ACHN (cell line): ENCODE measurements around the gene HCFC1R1.
A peak's percentile ranks its signal among the peaks of the same experiment; 100 is the strongest.

Experiments
- DNase-seq: peaks from one replicate; pipeline ENCODE4 v3.0.0-alpha.2; 2015
- in situ Hi-C: cut with HindIII; loops from 2 replicates; pipeline ENCODE4 v1.10.0; 2017; ENCODE audit warnings: low sequenced_read_pairs, low pct_ligation_motif_present, low pct_unique_long_range_greater_than_20kb

Gene HCFC1R1

DNA sequence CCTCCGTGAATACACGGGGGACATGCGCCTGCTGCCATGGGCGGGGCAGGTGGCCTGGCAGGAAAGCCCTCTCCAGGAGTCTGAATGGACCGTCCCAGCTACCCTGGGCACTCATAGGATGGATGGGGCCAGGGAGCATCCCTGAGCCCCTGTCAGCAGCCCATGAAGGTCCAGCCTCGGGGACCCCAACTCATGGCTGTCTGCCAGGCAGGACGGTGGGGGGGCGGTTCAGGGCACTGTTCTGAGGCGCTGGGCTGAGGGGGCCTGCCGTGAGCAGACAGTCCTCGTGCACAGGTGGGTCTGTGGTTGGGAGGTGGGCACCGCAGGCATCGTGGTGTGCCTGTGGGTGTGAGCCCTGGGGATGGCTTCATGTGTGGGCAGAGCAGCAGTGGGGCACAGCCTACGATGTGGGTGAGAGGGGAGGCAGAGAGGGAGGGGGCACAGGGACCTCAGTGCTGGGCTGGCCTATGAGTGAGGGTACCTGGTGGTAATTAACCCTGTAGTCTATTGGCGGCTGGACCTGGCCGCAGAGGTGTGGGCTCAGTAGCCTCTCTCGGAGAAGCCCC, 37.0 kb downstream of the HCFC1R1 start:
- in situ Hi-C loops = no loop called here
- DNase-seq = no peak

- in situ Hi-C loops = no loop called here
- DNase-seq = no peak
Observed at GRCh38 chr16:2985893-2986355, 37.8 kb downstream of the HCFC1R1 start.

DNA sequence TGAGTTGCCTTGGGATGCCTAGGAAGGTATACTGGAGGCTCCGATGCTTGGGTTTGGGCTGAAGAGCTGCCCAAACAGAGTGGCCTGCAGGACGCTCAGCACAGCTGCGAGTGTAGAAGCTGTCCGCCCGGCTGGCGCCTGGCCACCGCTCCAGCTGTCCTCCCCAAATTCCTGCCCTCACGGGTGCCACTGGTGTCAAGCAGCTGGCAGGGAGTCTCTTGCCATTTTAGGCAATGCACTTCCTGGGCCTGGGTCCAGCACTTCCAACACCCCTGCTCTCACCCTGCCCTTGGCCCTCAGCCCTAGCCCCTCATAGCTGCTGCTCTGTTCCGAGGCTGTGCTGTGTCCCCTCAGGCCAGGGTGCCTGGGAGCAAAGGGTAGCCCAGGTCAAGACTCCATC, 38.3 kb downstream of the HCFC1R1 start:
- DNase-seq = no peak
- in situ Hi-C loops = no loop called here

GRCh38 chr16:2983706-2984136, 40.0 kb downstream of the HCFC1R1 start:
- in situ Hi-C loops = no loop called here
- DNase-seq = peak; percentile 90

- DNase-seq = no peak
- in situ Hi-C loops = no loop called here
Observed at GRCh38 chr16:2982402-2982801, 41.3 kb downstream of the HCFC1R1 start.

DNA sequence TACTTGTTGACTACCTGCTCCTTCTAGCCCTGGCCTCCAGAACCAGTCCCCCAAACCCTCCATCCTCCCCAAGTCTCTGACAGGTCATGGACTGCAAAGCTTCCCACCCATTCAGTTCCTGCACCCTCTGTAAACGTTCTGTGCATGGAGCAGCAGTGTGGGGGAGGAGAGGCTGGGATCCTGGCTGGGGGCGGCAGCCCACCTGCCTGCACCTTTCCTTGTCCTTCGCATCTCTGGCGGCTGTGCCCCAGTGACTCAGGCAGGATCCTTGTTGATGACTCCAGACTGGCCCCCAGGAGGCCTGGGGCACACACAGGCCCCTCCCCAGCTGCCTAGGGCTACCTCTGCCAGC, 41.9 kb downstream of the HCFC1R1 start:
- in situ Hi-C loops = no loop called here
- no peak for DNase-seq

DNA sequence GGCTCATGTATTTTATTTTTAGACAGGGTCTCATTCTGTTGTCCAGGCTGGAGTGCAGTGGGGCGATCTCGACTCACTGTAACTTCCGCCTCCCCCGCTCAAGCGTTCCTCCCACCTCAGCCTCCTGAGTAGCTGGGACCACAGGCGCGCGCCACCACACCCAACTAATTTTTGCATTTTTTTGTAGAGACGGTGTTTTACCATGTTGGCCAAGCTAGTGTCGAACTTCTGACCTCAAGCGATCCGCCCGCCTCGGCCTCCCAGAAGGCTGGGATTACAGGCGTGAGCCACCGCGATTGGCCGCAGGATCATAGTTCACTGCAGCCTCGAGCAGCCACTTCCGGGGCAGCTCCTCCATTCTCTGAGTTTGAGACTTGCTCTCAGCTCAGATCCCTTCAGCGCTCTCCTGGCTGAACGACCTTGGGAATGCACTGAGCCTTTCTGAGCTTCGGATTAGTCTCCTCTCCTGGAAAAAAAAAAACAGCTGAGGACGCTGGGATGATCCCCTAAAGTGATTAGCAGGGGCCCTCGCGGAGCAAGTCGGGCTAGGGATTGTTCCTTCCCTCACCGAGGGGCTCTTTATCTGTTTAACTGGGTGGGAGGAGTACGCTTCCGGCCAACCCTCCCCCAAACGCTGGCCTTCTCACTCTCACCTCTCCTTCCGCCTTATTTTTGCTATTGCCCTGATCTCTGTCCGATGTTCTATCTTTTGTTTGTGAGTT, 42.4 kb downstream of the HCFC1R1 start:
- in situ Hi-C loops = no loop called here
- no peak for DNase-seq

GRCh38 chr16:2980227-2981176, 43.2 kb downstream of the HCFC1R1 start, which contains the start of gene PKMYT1:
PKMYT1 (minus strand) TSS chr16:2980446; CDS start chr16:2979657, 789 bp downstream.
- peak; percentile 91 for DNase-seq
- in situ Hi-C loops = no loop called here

DNA sequence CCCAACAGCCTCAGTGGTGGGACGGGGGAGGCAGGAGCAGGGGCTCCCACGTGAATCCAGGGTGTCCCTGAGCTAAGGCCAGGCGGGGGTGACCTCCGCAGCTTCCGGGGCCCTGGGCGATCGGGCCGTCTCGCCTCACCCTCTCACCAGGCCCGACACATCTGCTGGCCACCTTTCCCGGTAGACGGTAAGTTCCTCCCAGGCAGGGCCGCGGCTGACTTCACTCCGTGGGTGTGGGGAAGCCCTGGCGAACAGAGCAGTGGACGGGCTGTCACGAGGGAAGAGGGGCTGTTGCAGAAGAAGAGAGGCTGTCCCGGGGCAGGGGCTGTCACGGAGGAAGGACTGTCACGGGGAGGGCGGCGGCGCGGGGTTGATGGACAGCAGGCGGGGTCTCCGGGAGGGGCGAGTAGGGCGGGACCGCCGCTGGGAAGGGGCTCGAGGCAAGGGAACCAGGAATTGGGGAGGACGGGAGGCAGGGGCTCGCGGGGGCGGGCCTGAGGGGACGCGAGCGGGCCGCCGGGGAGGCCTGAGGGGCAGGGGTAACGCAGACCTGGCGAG, 44.0 kb downstream of the HCFC1R1 start:
- in situ Hi-C loops = no loop called here
- DNase-seq = no peak

GRCh38 chr16:2977440-2977839, 46.3 kb downstream of the HCFC1R1 start:
- in situ Hi-C loops = no loop called here
- DNase-seq = no peak

DNA sequence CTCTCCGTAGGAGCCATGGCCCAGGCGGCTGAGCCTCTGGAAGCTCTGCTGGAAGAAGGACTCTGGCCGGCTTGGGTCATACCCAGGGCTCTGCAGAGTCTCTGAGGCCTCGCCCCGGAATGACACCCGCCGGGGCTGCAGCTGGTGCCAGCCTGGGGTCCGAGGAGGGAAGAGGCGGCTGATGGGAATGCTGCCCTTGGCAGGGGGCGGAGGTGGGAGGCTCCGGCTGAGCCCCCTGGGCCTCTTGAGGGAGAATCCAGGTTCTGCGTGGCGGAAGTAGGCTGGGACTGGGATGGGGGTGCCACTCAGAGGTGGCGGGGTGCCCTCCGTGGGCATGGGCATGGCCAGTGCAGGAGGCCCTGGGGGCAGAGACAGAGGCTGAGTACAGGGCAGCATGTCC, 47.1 kb downstream of the HCFC1R1 start:
- in situ Hi-C loops = no loop called here
- DNase-seq = no peak

DNA sequence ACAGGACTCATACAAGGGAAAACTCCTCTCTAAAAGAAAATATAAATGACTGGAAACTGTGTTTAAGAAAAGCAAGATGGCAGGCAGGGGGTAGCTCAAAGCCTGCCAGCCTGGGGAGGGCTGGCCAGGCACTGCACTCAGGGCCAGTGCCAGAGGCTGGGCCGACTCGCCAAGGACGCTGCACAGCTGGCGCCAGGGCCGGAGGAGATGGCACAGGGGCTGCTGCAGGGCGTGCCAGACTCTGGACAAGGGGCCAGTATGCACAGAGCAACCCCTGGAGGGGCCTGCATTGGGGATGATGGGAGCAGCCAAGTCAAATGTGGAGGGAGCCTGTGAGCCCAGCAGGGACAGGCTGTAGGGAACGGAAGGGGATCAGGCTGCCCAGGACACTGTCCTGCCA, 47.5 kb downstream of the HCFC1R1 start:
- in situ Hi-C loops = no loop called here

GRCh38 chr16:2975161-2975795, 48.5 kb downstream of the HCFC1R1 start:
- in situ Hi-C loops = no loop called here
- no peak for DNase-seq

More for the DNA sequence above, 47.5 kb downstream of the HCFC1R1 start:
- no peak for DNase-seq

- in situ Hi-C loops = no loop called here
- DNase-seq = no peak
Observed at GRCh38 chr16:2974319-2975056, 49.3 kb downstream of the HCFC1R1 start.

DNA sequence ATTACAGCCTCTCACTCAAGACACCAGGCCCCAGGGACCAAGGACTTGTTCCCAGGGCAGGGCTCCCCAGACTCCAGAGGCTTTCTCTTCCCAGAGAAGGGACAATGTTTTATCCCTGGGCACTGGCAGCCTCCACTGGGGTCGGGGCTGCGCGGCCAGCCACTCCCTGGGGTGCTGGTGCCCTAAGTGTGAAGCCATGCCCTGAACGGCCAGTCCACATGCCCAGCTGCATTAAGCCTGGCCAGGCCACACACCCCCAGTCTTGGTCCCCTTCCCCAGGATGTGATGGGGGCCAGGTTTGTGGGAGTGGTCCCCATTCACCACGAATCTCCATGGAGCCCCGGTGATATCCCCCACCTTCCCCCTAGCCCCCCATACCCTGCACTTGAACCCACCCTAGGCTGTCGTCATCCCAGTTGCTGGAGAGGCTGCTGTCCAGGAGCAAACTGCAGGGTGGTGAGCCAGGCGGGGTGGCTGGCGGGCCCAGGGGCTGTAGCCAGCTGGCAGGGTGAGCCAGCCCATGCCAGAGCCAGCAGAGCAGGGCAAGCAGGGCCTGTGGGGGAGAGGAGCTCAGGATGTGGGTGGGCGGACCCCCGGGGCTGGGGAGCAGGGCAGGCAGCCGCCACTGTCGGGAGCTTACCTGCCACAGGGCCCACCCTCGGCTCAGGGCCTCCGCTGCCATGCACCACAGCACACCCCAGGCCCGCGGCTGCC, 50.0 kb downstream of the HCFC1R1 start:
- in situ Hi-C loops = no loop called here
- DNase-seq = no peak

GRCh38 chr16:2973093-2973492, 50.6 kb downstream of the HCFC1R1 start:
- in situ Hi-C loops = no loop called here

More at GRCh38 chr16:2973093-2973492, 50.6 kb downstream of the HCFC1R1 start:
- no peak for DNase-seq
